Measurements from ENCODE around the gene CXCL5.

- TF ChIP-seq POLR2A (IDR thresholded peaks at IDR 0.05) = no peak
- TF ChIP-seq, protein P1, sequence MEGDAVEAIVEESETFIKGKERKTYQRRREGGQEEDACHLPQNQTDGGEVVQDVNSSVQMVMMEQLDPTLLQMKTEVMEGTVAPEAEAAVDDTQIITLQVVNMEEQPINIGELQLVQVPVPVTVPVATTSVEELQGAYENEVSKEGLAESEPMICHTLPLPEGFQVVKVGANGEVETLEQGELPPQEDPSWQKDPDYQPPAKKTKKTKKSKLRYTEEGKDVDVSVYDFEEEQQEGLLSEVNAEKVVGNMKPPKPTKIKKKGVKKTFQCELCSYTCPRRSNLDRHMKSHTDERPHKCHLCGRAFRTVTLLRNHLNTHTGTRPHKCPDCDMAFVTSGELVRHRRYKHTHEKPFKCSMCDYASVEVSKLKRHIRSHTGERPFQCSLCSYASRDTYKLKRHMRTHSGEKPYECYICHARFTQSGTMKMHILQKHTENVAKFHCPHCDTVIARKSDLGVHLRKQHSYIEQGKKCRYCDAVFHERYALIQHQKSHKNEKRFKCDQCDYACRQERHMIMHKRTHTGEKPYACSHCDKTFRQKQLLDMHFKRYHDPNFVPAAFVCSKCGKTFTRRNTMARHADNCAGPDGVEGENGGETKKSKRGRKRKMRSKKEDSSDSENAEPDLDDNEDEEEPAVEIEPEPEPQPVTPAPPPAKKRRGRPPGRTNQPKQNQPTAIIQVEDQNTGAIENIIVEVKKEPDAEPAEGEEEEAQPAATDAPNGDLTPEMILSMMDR (IDR thresholded peaks at IDR 0.05) = no peak
These were observed 10.8 kb upstream of the CXCL5 start for GRCh38 chr4:74009307-74009706.
